ENCODE results near the gene BSND. TPM values are rescaled to one million over a fixed set of nuclear protein-coding genes. Genes with fewer than 3 reads are reported as not detected.

BSND gene
- total RNA-seq, 4 donors from 2014 or later, result not detected

GRCh38 chr1:54990916-54991315 is 7.8 kb upstream of the BSND start:
- H3K4me3 ChIP-seq (replicated peaks in 1 of 3), result no peak overlapping the region
- 67 to 90% methylated on average over 3 of the region's 4 CpGs for WGBS, 2 donors
- H3K27me3 ChIP-seq, result no peaks in the 10 kb centered on the region
- H3K4me1 ChIP-seq, result no peaks in the 10 kb centered on the region
- H3K27ac ChIP-seq, result no peak overlapping the region
- intact Hi-C loops (cut with DNase I), result no loop called here
- TF ChIP-seq CTCF (IDR thresholded peaks at IDR 0.05) (no peak), POLR2A (IDR thresholded peaks at IDR 0.05) (no peak)
- DNase-seq, result no peak
- H3K9me3 ChIP-seq, result no peaks in the 10 kb centered on the region
- H3K36me3 ChIP-seq, result no peaks in the 10 kb centered on the region

DNA sequence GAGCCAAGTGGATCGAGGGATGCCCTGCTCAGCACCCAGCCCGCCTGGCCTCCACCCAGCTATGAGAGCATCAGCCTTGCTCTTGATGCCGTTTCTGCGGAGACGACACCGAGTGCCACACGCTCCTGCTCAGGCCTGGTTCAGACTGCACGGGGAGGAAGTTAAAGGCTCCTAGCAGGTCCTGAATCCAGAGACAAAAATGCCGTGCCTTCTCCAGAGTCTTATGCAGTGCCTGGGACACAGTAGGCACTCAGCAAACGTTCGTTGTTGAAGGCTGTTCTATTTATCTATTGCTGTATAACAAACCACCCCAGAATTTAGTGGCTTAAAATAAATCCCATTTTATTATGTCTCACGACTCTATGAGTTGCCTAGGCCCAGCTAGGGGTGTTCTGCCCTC is 6.8 kb upstream of the BSND start:
- no peak for TF ChIP-seq CTCF (IDR thresholded peaks at IDR 0.05)
- TF ChIP-seq POLR2A (IDR thresholded peaks at IDR 0.05), result no peak
- no peak for DNase-seq
- 56 to 69% methylated on average over 6 to 12 of the region's 12 CpGs for WGBS, 2 donors
- Histone ChIP-seq H3K36me3 (no peaks in the 10 kb centered on the region), H3K4me1 (peaks cover 0 to 8% of the 10 kb centered on the region in 2 donors), H3K9me3 (no peaks in the 10 kb centered on the region), H3K27me3 (no peaks in the 10 kb centered on the region), H3K4me3 (replicated peaks in 1 of 3) (no peak overlapping the region), H3K27ac (no peak overlapping the region)
- intact Hi-C loops (cut with DNase I), result no loop called here

GRCh38 chr1:54993140-54993539 is 5.6 kb upstream of the BSND start:
- peaks cover 0 to 9% of the 10 kb centered on the region in 2 donors for H3K4me1 ChIP-seq
- WGBS, 2 donors, result 88 to 96% methylated on average over 6 of the region's 6 CpGs
- DNase-seq, result no peak
- intact Hi-C loops (cut with DNase I), result no loop called here
- H3K27ac ChIP-seq, result no peak overlapping the region
- no peaks in the 10 kb centered on the region for H3K9me3 ChIP-seq
- peaks cover 5% of the 10 kb centered on the region for H3K27me3 ChIP-seq
- no peak overlapping the region for H3K4me3 ChIP-seq (replicated peaks in 1 of 3)
- TF ChIP-seq CTCF (IDR thresholded peaks at IDR 0.05) (no peak), POLR2A (IDR thresholded peaks at IDR 0.05) (no peak)
- no peaks in the 10 kb centered on the region for H3K36me3 ChIP-seq

DNA sequence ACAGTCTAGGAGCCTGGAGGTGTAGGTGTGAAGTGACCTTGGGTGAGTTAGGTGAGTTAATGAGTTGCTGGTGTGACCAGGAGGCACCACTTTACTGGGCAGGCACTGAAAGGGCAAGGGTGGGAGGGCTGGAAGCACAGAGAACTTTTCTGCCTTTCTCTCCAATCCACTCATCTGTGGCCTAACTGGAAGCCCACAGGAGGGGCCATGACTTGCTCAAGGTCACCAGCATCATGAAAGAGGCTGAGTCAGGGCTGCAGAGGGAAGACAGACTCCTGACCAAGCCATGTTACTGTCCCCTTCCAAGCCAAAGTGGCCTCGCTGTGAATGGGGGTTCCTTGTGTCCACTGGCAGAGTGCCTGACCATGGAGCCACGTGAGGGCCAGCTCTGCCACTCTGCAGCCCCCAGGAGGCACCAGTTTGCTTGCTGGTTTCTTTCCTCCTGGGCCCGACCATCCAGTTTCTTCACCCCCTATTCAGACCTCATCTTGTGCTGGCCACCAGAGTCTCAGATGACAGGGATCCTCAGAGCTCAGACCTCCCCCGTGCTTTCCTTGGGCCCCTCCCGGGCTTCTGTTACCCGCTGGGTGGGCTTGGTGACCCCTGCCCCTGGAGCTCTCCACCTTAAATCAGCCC is 4.3 kb upstream of the BSND start:
- Histone ChIP-seq H3K4me3 (replicated peaks in 1 of 3) (no peak overlapping the region), H3K27ac (no peak overlapping the region), H3K4me1 (peaks cover 0 to 9% of the 10 kb centered on the region in 2 donors), H3K36me3 (no peaks in the 10 kb centered on the region), H3K27me3 (peaks cover 5% of the 10 kb centered on the region), H3K9me3 (no peaks in the 10 kb centered on the region)
- TF ChIP-seq CTCF (IDR thresholded peaks at IDR 0.05), result no peak
- TF ChIP-seq POLR2A (IDR thresholded peaks at IDR 0.05), result no peak
- WGBS, 2 donors, result 57 to 66% methylated on average over 6 of the region's 6 CpGs
- intact Hi-C loops (cut with DNase I), result no loop called here
- no peak for DNase-seq

- H3K4me3 ChIP-seq (replicated peaks in 1 of 3), result no peak overlapping the region
- no peak for DNase-seq
- no peak overlapping the region for H3K27ac ChIP-seq
- H3K27me3 ChIP-seq, result peaks cover 5% of the 10 kb centered on the region
- no peaks in the 10 kb centered on the region for H3K9me3 ChIP-seq
- TF ChIP-seq CTCF (IDR thresholded peaks at IDR 0.05) (no peak), POLR2A (IDR thresholded peaks at IDR 0.05) (no peak)
- H3K4me1 ChIP-seq, result peaks cover 0 to 9% of the 10 kb centered on the region in 2 donors
- 58 to 76% methylated on average over 12 of the region's 12 CpGs for WGBS, 2 donors
- intact Hi-C loops (cut with DNase I), result no loop called here
- no peaks in the 10 kb centered on the region for H3K36me3 ChIP-seq
These were observed 3.5 kb upstream of the BSND start for GRCh38 chr1:54995013-54995760.
